ENCODE results near the gene GPRC6A. TPM values are rescaled to one million over a fixed set of nuclear protein-coding genes. Genes with fewer than 3 reads are reported as not detected.
A peak's percentile ranks its signal among the peaks of the same experiment; 100 is the strongest.

The GPRC6A gene
- polyA plus RNA-seq, 3 donors = 0.32 to 0.51 (median 0.32) TPM

DNA sequence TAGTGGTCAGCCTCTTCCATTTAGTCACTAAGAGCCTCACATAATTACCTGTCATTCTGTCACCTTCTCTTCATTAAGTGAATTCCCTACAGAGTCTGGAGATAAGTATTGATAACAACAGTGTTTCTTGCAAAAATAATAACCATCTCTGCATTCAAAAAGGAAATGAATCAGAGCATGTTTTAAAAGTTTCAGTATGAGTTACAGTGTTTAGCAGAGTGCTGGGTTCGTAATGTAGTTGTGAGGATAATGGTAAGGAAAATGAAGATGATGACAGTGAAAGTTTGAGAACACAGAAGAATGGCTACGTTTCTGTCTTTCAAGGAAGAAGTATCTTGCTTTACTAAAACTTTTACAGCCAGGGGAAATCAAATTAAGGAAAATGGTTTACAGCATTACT, 31.3 kb downstream of the GPRC6A start:
- no peak for DNase-seq (ENCODE audit: low read depth in 3 of 3, low spot score in 2 of 3)

DNA sequence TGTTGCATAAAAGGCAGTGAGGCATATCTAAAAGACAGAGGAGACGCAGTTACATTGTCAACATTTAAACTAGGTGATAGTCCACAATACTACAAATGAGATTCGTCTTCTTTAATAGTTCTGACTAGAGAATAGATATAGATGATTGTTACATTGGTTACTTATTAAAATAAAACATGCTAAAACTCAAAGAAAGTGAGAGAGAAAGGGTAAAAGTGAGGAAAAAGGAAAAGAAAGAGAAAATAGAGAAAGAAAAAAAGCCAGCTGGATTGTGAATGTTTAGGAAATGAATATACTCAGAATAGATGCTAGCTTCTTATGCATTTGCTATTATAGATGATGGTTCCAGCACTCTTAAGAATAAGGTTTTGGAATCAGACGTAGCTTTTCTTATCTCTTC, 35.7 kb downstream of the GPRC6A start:
- DNase-seq (ENCODE audit: low read depth in 3 of 3, low spot score in 2 of 3) = no peak

DNA sequence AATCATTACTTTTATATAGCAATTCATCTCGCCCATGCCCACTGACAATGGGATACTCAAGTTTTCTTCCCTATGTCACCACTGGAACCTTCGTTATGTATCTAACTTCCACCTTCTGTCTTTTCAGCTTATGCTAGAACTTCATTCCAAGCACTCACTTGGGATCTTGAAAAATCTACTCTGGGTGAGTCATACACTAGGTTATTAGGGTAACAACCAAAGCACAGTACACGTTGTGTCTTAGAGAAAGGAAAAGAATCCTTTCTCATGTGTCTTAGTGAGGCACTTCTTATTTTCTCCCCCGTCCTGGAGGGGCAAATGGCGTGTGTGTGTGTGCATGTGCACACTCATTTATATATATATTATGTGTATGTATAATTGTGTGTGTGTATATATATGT, 45.0 kb downstream of the GPRC6A start:
- DNase-seq (ENCODE audit: low read depth in 3 of 3, low spot score in 2 of 3) = no peak

DNA sequence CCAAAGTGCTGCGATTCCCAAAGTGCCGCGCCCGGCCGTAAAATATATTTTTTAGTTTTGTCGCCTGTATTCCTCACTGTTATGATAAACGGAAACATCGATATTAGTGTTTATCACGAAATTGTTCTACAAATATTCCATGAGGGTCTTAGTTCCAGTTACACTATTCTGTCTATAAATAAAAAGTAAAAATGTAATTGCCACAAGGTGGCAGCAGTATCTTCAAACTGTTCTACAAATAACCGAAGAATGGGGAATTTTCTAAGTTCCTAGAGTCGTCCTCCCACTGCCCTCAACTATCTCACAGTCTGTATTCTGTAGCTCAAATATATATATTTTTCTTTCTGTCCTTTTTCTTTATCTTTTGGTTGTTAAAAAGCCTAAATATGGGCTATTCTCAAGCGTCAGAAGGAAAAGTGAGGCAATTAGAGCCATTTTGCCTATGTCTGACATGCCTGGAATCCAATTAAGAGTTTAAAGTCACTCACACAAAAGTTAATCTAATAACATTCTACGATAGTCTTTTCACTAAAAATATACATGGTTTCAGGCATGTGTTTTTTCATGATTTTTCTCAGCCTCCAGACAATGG, 49.2 kb downstream of the GPRC6A start:
- peak in 1 of 3 donors; percentile 29 for DNase-seq (ENCODE audit: low read depth in 3 of 3, low spot score in 2 of 3)

DNA sequence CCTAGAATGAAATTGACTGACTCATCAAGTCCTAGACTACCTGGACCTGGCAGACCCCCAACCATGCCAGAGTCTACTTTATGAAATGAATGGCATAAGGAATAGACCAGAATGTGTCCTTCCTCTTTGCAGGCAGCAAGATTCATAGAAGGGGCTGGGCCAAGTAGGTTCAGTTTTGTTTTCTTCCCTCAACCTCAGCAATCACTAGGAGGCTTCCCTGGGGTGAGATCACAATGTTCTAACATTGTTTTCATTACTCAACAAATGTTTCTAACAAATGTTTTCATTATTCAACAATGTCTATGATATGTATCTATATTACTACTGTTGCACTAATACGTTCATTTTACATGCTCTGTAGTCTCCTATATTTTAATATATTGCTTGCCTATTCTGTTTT, 55.0 kb downstream of the GPRC6A start:
- no peak for DNase-seq (ENCODE audit: low read depth in 3 of 3, low spot score in 2 of 3)

DNA sequence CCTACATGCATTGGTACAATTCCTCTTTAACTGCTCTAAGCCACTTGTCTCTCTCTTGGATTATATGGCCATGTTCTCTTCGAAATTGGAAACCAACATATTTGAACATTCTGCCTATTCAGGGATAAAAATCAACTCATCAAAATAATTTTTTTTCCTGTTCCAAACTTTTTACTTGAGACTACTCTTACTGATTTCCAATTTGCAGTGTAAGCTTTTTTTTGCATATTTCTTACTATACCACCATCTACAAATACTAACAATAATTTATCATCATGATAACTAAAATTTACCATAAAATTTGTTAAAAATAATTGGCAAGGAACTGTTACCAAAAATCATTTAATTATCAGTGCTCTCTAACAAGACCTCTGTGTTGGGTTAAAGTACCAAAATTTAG, 56.4 kb downstream of the GPRC6A start:
- DNase-seq (ENCODE audit: low read depth in 3 of 3, low spot score in 2 of 3) = no peak

DNA sequence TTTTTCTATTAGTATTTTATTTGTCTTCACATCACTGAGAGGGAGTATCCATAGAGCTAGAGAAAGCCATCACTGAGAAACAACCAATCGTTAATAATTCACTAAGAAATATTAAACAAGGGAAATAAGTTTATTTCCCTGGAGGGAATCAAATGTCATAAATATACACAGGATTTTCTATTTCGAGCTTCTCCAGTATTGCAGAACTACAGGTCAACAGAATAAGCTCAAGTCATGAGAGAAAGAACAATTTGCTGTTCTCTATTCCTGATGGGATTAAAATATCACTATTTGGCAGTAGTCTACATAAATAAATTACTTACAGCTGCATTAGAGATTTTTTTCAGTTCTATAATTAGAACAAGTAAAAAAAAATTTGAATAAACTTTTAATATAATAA, 61.2 kb downstream of the GPRC6A start:
- no peak for DNase-seq (ENCODE audit: low read depth in 3 of 3, low spot score in 2 of 3)

DNA sequence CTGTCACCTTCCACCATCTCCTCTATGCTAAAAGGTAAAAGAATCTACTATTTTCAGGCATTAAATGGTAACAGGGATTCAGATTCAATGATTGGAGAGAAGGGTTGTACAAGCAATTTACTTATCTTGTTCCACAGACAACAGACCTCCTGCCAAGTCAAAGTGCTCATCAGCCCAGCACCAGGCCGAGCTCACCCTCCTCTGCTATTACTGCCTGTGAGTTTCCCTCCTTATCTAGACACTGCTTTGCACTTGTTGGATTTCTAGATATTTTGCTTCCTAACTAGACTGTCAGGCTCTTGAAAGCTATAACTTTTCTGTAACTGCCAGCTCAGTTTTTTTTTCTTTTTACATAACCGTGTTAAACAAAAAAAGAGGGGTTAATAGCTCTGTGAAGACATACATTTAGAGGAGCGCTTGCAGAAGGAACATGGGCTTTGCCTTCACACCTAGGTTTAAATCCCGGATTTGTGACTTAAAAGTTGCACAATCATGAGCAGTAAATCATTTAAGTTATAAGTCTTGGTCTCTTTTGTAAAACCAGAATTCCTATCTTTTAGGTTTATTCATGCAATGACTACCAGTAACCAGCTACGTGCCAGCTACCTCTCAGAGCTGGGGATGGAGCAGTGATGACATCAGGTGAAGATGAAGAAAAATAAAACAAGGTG, 62.2 kb downstream of the GPRC6A start:
- no peak for DNase-seq (ENCODE audit: low read depth in 3 of 3, low spot score in 2 of 3)

DNA sequence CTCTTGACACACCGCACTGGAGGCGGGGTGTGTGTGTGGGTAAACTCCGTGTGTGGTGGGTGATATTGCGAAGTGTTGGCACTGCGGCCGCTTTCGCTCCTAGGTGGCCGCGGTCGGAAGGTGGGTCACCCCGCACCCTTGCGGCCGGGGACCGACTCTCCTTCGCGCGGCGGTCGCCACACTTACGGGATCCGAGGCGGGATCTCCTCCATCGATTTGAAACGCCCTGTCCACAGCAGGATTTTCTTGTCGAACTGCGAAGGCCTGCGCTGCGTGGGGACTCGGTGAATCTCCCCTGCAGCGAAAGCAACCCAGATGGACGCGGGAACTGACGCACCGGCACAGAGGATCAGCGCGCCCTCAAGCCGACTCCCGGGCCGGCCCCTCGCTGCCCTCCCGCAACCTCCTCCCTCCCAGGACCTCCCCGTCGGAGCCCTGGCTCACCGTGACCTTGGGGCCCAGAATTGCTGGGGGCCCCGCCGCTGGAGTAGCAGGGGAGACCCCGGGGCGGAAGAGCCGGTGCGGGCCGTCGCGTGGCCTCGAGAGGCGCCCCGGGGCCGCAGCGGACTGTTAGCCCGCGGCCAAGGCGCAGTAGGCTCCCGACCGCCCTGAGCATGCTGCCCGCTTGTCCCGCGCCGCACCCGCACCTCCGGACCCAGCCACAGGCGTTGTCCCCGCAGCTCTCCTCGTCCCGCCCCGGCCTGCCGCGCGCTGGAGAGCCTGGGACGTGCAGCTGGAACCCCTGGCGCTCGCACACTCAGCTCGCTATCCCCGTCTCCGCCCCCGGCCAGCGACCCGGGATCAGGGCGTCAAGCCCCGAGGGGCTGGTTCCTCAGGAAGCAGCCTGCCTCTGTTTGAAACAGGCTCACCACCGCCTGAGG, 63.7 kb downstream of the GPRC6A start, which contains the start of gene FAM162B:
Gene FAM162B (minus strand): TSS at position 759 of the 881 bp plus-strand sequence. CDS start 143 bp downstream, at position 616.
- DNase-seq (ENCODE audit: low read depth in 3 of 3, low spot score in 2 of 3) = peak in 1 of 3 donors; percentile 10

DNA sequence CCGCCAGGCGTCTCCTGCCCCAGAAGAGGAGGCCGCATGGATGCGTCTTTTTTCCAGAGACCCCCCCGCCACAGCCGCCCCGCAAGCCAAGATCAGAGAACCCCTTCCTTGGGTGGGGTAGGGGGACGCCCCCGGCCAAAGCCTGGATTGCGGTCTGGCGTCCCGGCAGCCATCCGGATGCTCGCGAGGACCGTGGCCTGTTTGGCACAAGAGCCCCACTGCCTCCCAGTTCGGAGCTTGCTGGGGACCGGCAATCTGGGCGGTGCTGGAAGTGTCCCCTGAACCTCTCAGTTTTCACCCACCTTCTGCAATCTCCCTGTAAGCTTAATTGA, 64.3 kb downstream of the GPRC6A start:
- peak in 1 of 3 donors; percentile 13 for DNase-seq (ENCODE audit: low read depth in 3 of 3, low spot score in 2 of 3)

DNA sequence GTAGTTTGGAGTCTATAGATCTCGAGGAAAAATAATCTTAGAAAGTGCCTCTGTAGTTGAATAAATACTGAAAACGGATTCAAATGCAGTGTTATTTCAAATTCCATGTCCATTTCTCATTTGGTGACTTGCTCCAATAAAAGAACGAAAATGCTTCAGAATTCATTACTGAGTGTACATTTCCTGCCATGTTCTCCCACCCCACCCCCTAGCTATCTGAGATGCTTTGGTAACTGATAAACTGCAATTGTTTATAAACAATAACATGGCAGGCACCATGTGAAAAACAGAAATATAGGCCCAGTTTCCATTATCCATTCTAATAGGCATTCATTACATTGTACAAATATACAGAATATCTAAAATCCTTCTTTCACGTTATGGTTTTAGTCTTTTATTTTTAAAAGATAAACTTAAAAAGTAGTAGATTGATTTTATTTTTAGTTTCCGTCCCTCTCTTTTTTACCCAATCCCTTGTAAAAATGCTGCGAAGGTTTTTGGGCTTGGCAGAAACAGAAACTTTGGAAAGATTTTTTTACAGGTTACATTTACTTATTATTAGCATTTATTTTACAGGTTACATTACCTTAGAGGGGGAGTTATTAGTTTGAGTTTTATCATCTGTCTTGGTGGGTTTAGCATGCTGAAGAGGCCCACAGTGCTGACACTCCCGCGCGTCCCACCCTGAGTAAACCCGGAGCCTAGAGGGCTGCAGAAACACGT, 64.8 kb downstream of the GPRC6A start:
- no peak for DNase-seq (ENCODE audit: low read depth in 3 of 3, low spot score in 2 of 3)

DNA sequence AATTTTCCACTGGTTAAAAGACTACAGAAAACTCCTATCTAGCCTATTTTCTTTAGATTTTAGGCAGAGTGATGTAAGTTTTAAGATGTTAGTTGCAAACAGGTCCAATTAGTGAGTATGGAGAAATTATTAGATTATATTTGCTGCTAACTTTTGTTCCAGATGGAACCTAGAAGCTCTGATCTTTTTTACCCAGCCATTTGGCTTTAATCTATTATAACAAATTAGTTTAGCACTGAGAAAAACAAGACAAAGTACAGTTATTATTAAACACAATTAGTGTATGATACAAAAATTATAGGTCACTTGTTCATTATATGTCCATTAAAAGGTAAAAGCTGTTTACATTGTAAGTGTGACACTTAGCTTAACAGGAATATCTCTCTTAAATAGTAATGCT, 65.8 kb downstream of the GPRC6A start:
- no peak for DNase-seq (ENCODE audit: low read depth in 3 of 3, low spot score in 2 of 3)

DNA sequence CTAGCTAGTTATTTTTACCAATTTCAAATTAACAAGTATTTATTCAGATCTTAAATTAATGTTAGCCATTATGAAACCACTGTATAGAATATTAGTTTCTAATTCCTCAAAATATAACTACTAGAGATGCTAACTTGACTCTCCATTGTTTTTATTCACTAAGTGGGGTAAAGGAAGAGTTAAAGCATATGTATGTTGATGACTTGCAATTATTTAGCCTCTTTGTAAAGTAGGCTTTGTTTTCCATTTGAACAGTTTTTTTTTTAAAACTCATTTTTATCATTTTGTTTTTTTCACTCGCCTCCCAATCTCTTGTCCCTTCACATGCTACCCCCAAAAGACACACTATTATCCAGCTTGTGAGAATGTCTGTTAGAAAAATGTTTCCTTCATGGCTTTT, 66.6 kb downstream of the GPRC6A start:
- no peak for DNase-seq (ENCODE audit: low read depth in 3 of 3, low spot score in 2 of 3)

DNA sequence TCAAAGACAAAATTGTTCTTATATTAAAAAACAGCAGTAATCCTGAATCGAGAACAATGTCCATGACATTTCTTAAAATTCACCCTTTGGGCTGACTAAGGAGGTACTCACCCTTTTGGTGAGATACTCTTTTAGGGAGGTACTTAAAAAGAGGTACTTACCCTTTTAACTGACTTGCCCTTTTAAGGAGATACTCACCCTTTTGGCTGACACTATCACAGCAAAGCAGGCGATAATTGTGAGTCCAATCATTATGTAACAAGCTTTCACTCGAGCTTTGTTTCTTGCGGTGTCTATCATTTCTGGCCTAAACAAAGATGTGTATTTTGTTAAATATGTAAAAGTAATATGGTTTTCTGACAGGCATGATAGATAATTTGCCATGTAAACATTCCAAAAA, 67.1 kb downstream of the GPRC6A start:
- DNase-seq (ENCODE audit: low read depth in 3 of 3, low spot score in 2 of 3) = no peak

DNA sequence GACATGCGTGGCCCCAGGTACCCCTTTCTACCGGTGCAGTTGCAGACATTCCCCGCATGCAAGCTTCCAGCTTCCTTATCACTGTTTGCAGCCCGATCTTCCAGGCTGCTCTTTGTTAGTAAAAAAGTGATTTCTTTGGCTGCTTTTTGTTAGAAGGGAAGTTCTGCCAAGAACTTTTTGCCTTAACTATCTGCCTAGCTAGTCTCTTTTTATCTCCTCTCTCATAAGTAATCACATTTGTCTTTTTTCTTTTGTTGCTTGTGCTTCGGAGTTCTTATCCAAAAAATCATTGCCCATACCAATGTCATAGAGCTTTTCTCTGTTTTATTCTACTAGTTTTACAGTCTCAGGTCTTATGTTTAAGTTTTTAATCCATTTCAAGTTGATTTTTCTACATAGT, 83.7 kb downstream of the GPRC6A start:
- DNase-seq (ENCODE audit: low read depth in 3 of 3, low spot score in 2 of 3) = no peak

Other genes with a start within 250 kb of the GPRC6A start
- 1 to 10 TPM; 2.8 to 3.0 (median 2.9) TPM for gene RSPH4A, start 212.6 kb downstream of the GPRC6A start, polyA plus RNA-seq (ENCODE audit: insufficient read length in 3 of 3)
- gene ZUP1, start 160.3 kb downstream of the GPRC6A start, polyA plus RNA-seq (ENCODE audit: insufficient read length in 3 of 3) = 10 to 100 TPM; 14.0 to 16.0 (median 15.4) TPM
- gene KPNA5, start 147.9 kb downstream of the GPRC6A start, polyA plus RNA-seq (ENCODE audit: insufficient read length in 3 of 3) = 10 to 100 TPM; 17.9 to 24.4 (median 23.8) TPM
- gene FAM162B, start 63.4 kb downstream of the GPRC6A start, polyA plus RNA-seq (ENCODE audit: insufficient read length in 3 of 3) = 1 to 10 TPM; 4.1 to 8.5 (median 8.0) TPM
- under 1 TPM in 1 of 3 donors, not detected in 2; 0.07 TPM for gene RFX6, start 48.2 kb upstream of the GPRC6A start, polyA plus RNA-seq (ENCODE audit: insufficient read length in 3 of 3)

All from right renal cortex interstitium (tissue), 3 donors.